Calu3 (cell line): Measurements from ENCODE around the gene CHST8. TPM values are rescaled to one million over a fixed set of nuclear protein-coding genes. Genes with fewer than 3 reads are reported as not detected.

ENCODE experiments used
- BruUV-seq: library from RNA; stranded (reverse); fragments of 400-500 nt; replicated peaks from 2 replicates; lab custom pipeline; 2021; lab: Mats Ljungman, UMichigan
- CTCF ChIA-PET: fragments of 300-600 bp; sonication (Branson Sonifier 250); formaldehyde crosslinking; loops from one replicate; lab custom pipeline; 2022; ENCODE audit warnings: antibody characterized with exemption; lab: Charles Lee
- DNase-seq: peaks from one replicate; pipeline ENCODE4 v3.0.0; 2022
- H3K27ac Mint-ChIP-seq: one replicate; pipeline ENCODE4 v1.8.0; 2022; ENCODE audit warnings: mixed read lengths; ENCODE audit not compliant: unreplicated experiment
- H3K27me3 Mint-ChIP-seq: one replicate; pipeline ENCODE4 v1.8.0; 2022; ENCODE audit warnings: mixed read lengths; ENCODE audit not compliant: unreplicated experiment
- H3K36me3 Mint-ChIP-seq: one replicate; pipeline ENCODE4 v1.8.0; 2022; ENCODE audit warnings: mild to moderate bottlenecking, moderate library complexity, mixed read lengths; ENCODE audit not compliant: insufficient read depth, unreplicated experiment
- H3K4me1 Mint-ChIP-seq: one replicate; pipeline ENCODE4 v1.8.0; 2022; ENCODE audit warnings: mild to moderate bottlenecking, low read depth, mixed read lengths; ENCODE audit not compliant: unreplicated experiment
- H3K4me3 Mint-ChIP-seq: one replicate; pipeline ENCODE4 v1.8.0; 2022; ENCODE audit warnings: mild to moderate bottlenecking, low read depth, moderate library complexity, mixed read lengths; ENCODE audit not compliant: unreplicated experiment
- H3K9me3 Mint-ChIP-seq: one replicate; pipeline ENCODE4 v1.8.0; 2022; ENCODE audit warnings: low read depth, mixed read lengths; ENCODE audit not compliant: unreplicated experiment
- intact Hi-C: fragments of 100-400 bp; cut with micrococcal nuclease; formaldehyde crosslinking; loops from one replicate; pipeline ENCODE4 v1.10.0; 2022; ENCODE audit not compliant: unreplicated experiment
- total RNA-seq: library from RNA; stranded (reverse); gene quantifications from 2 replicates; pipeline ENCODE4 v1.2.3, GENCODE V29; 2022
- TF ChIP-seq, protein P1 (sequence below): fragments of 200-600 bp; IDR thresholded peaks from one replicate; pipeline ENCODE4 v1.8.0; 2022; ENCODE audit warnings: antibody characterized with exemption; ENCODE audit not compliant: unreplicated experiment

The CHST8 gene
- total RNA-seq, 1 experiment from 2014 or later: not detected

DNA sequence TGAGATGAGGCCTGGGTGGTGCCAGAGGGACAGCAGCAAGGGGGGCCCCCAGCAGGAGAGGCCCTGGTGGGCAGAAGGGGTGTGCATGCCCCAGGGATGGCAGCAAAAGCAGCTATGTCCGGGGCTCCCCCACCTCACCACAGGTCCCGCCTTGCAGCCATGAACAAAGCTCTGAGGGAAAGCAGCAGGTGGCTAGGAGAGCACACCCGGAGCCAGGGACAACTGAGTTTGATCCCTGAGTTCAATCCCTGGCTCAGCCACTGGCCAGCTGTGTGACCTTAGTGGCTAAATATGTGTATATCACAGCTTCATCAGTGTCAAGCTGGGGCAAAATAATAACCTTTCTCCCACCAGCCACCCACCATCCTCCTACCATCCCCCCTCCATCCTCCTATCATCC, 127.3 kb downstream of the CHST8 start:
- H3K4me3 Mint-ChIP-seq: no peak overlapping the region
- BruUV-seq: no TSS peak
- no peak overlapping the region for H3K27ac Mint-ChIP-seq
- H3K4me1 Mint-ChIP-seq: no peaks in the 10 kb centered on the region
- intact Hi-C loops: no loop called here
- DNase-seq: no peak
- H3K9me3 Mint-ChIP-seq: no peaks in the 10 kb centered on the region
- peaks cover 93% of the 10 kb centered on the region for H3K27me3 Mint-ChIP-seq
- TF ChIP-seq, protein P1, sequence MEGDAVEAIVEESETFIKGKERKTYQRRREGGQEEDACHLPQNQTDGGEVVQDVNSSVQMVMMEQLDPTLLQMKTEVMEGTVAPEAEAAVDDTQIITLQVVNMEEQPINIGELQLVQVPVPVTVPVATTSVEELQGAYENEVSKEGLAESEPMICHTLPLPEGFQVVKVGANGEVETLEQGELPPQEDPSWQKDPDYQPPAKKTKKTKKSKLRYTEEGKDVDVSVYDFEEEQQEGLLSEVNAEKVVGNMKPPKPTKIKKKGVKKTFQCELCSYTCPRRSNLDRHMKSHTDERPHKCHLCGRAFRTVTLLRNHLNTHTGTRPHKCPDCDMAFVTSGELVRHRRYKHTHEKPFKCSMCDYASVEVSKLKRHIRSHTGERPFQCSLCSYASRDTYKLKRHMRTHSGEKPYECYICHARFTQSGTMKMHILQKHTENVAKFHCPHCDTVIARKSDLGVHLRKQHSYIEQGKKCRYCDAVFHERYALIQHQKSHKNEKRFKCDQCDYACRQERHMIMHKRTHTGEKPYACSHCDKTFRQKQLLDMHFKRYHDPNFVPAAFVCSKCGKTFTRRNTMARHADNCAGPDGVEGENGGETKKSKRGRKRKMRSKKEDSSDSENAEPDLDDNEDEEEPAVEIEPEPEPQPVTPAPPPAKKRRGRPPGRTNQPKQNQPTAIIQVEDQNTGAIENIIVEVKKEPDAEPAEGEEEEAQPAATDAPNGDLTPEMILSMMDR: no peak
- CTCF ChIA-PET: no interaction called here
- no peaks in the 10 kb centered on the region for H3K36me3 Mint-ChIP-seq

DNA sequence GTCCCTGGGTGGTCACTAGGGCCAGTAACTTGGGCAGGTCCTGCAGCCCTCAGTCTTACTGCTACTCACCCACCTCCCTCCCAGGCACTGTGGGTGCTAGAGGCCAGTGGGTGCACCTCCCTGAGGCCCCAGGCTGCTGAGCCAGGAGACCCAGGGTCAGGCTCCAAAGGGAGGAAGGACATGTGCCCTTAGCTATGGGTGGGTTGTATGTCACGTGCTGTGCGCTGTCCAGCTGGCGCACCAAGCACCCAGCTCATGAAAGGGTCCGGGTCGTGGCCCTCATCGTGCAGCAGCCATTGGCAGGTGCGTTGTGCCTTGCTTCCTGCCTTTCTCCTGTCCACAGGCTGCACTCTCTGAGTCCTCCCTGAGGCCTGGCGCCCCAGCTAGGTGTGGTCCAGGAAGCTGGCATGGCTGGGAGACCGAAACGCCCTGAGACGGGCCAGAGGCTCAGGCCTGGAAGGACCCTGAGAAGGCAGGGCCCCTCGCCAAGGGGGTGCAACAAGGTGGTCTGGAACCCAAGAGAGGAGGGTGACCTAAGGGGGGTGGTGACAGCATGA, 127.9 kb downstream of the CHST8 start:
- no peaks in the 10 kb centered on the region for H3K9me3 Mint-ChIP-seq
- TF ChIP-seq, protein P1: no peak
- BruUV-seq: no TSS peak
- no peaks in the 10 kb centered on the region for H3K36me3 Mint-ChIP-seq
- no peaks in the 10 kb centered on the region for H3K4me1 Mint-ChIP-seq
- no peak for DNase-seq
- intact Hi-C loops: no loop called here
- H3K27me3 Mint-ChIP-seq: peaks cover 93% of the 10 kb centered on the region
- no peak overlapping the region for H3K27ac Mint-ChIP-seq
- H3K4me3 Mint-ChIP-seq: no peak overlapping the region
- CTCF ChIA-PET: interaction anchor here (0.8 kb wide), 1 partner anchor 156 kb away, joined by 3 read pairs; no protein-coding TSS in a partner anchor

DNA sequence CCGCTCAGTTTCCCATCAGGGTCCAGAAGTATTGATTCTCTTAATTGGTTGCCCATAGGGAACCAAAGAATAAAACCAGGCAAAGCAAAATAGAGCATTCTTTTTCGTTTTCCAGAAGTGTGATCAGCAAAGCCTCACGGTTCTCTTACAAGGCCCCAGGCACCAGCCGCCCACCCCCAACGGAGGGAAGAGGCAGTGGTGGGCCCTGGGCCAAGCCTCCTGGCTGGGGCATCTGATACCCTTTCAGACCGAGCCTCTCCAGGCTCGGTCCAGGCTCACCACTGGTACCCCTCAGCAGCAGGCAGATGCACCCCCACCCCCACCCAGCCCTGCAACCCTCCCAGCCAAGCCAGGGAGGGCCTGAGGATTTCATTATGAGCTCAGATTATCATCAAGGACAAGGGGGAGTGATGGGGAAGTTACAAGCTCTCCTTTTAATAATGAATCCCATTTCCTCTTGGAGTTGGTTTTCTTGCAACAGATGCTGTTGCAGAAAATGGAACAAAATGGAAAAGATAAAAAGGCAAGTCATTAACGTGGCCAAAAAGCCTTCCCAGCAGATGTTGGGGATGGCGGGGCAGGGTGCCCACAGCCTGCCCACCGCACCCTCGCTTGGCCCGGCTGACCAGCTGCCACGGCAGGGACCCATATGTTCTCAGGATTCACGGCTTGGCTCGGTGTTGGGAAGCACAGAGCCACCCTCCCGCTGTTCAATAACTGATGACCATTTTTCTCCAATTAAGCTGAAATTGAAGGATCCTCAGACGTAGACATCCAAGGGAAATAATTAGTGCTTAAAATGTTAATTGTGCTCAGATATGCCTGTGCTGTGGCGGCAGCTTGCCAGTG, 129.1 kb downstream of the CHST8 start:
- no peaks in the 10 kb centered on the region for H3K9me3 Mint-ChIP-seq
- H3K4me3 Mint-ChIP-seq: no peak overlapping the region
- intact Hi-C loops: no loop called here
- peaks cover 93% of the 10 kb centered on the region for H3K27me3 Mint-ChIP-seq
- no peaks in the 10 kb centered on the region for H3K36me3 Mint-ChIP-seq
- DNase-seq: no peak
- BruUV-seq: no TSS peak
- no peak overlapping the region for H3K27ac Mint-ChIP-seq
- CTCF ChIA-PET: no interaction called here
- TF ChIP-seq, protein P1: no peak
- H3K4me1 Mint-ChIP-seq: no peaks in the 10 kb centered on the region

DNA sequence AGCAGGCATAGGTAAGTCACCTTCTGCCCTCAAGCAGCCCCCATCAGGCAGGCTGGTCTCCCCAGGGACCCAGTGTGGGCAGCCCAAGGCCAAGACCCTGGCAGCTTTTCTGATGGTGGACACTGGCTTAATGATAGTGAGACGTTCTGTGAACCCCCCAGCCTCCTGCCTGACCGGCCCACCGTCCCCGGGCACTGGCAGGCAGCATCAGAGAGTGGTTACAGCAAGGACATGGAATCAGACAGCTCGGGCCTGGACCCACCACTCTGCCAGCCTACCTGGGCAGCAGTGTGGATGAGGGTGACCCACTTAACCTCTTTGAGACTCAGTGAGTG, 129.7 kb downstream of the CHST8 start:
- TF ChIP-seq, protein P1: no peak
- Mint-ChIP-seq H3K4me1 (no peaks in the 10 kb centered on the region), H3K27ac (no peak overlapping the region), H3K36me3 (no peaks in the 10 kb centered on the region), H3K9me3 (no peaks in the 10 kb centered on the region), H3K4me3 (no peak overlapping the region), H3K27me3 (peaks cover 93% of the 10 kb centered on the region)
- CTCF ChIA-PET: no interaction called here
- intact Hi-C loops: no loop called here
- no TSS peak for BruUV-seq
- DNase-seq: no peak
